Spleen (tissue), 11 donors: ENCODE results near the gene WDR44. TPM values are rescaled to one million over a fixed set of nuclear protein-coding genes. Genes with fewer than 3 reads are reported as not detected.

Source experiments
- DNase-seq: peaks from one replicate; pipeline ENCODE4 v3.0.0-alpha.2; 2020
- H3K27ac ChIP-seq, 8 donors: fragments of 200-600 bp; sonication (generic) in 7 of 8; 1 replicate in 4 of 8; 2 replicates in 4 of 8; pipeline versions ENCODE4 v1.5.0 to v1.8.0; 2016 to 2021; ENCODE audit warnings: inconsistent platforms in 4 of 8, mild to moderate bottlenecking in 4 of 8, moderate library complexity in 1 of 8
- H3K27me3 ChIP-seq, 7 donors: fragments of 200-600 bp; sonication (generic) in 6 of 7; replicated peaks in 1 of 7; 1 replicate in 4 of 7; 2 replicates in 3 of 7; pipeline versions ENCODE4 v1.5.0 to v1.8.0; 2016 to 2021; ENCODE audit warnings: inconsistent platforms in 3 of 7, mild to moderate bottlenecking in 1 of 7
- H3K36me3 ChIP-seq, 6 donors: fragments of 200-600 bp; sonication (generic) in 5 of 6; 1 replicate in 4 of 6; 2 replicates in 2 of 6; pipeline versions ENCODE4 v1.5.0 to v1.8.0; 2016 to 2021; ENCODE audit warnings: inconsistent platforms in 2 of 6
- H3K4me1 ChIP-seq, 6 donors: fragments of 200-600 bp; sonication (generic) in 5 of 6; 1 replicate in 3 of 6; 2 replicates in 3 of 6; pipeline versions ENCODE4 v1.5.0 to v1.8.0; 2016 to 2021; ENCODE audit warnings: inconsistent platforms in 3 of 6
- H3K4me3 ChIP-seq, 8 donors: fragments of 200-600 bp; sonication (generic) in 7 of 8; 1 replicate in 4 of 8; 2 replicates in 4 of 8; pipeline versions ENCODE4 v1.5.0 to v1.8.0; 2016 to 2021; ENCODE audit warnings: inconsistent platforms in 4 of 8, mild to moderate bottlenecking in 4 of 8, moderate library complexity in 2 of 8
- H3K9me3 ChIP-seq, 8 donors: fragments of 200-600 bp; sonication (generic) in 7 of 8; 1 replicate in 4 of 8; 2 replicates in 4 of 8; pipeline versions ENCODE4 v1.5.0 to v1.8.0; 2016 to 2021; ENCODE audit warnings: inconsistent platforms in 4 of 8
- POLR2A ChIP-seq, 3 donors: fragments of 450-650 bp; IDR thresholded peaks; one replicate each; pipeline ENCODE4 v1.5.1; 2017; ENCODE audit warnings: antibody characterized with exemption in 3 of 3, mild to moderate bottlenecking in 1 of 3
- POLR2AphosphoS5 ChIP-seq, 3 donors: sonication (generic); formaldehyde crosslinking; IDR thresholded peaks; one replicate each; pipeline ENCODE4 v1.5.1; 2017; ENCODE audit warnings: antibody characterized with exemption in 3 of 3
- WGBS, 5 donors: extraction: QIAGEN DNeasy Blood & Tissue Kit in 3 of 5; methylation state at CpG; one replicate each; pipeline versions ENCODE4 v1.1.5 to v1.1.7; 2013 to 2018; 5-methylcytosine and 5-hydroxymethylcytosine counted together
- intact Hi-C: fragments of 100-400 bp; cut with DNase I; formaldehyde crosslinking; loops from one replicate; pipeline ENCODE4 v1.15.0; 2023; ENCODE audit warnings: low total_unique reads
- polyA plus RNA-seq, 3 donors: library from polyadenylated mRNA; stranded (reverse); fragments of 200-250 nt; gene quantifications; one replicate each; pipeline ENCODE4 v1.2.1, GENCODE V29; 2013
- total RNA-seq, 7 donors: library from RNA; depleted of rRNA in 3 of 7; stranded (reverse); fragments of >200 nt in 3 of 7; fragmentation: NEBNext Ultra II Directional in 4 of 7; extraction: Animal tissue kit (Norgen Biotek cat#: 25700) in 4 of 7; gene quantifications; one replicate each; pipeline versions ENCODE4 v1.1.0 to v1.2.1, GENCODE V29; 2016 to 2021
- TF ChIP-seq, protein P1 (sequence below), 11 experiments: fragments of 200-600 bp in 7 of 11; fragments of 450-650 bp in 4 of 11; sonication (generic) in 4 of 11; IDR thresholded peaks in 8 of 11; conservative IDR thresholded peaks in 3 of 11; 1 replicate in 7 of 11; 2 replicates in 4 of 11; pipeline versions ENCODE4 v1.4.0 to v1.8.0; 2016 to 2021; ENCODE audit warnings: antibody characterized with exemption in 11 of 11, inconsistent platforms in 4 of 11, mild to moderate bottlenecking in 1 of 11
- donor health status: healthy with polysubstance abuse.
- donor health status: DM: no; HTN: no; CAD: no; lungs with moderate emphysema.
- donor health status: DM: no; HTN: no; CAD: no.
- donor health status: Bipolar disorder and iron deficiency.
- donor health status: healthy.
- donor health status: DM: no; HTN: no; CAD: no.
- donor health status: DM: yes; HTN: yes; CAD: no.

Gene WDR44
- total and polyA plus RNA-seq, 10 donors, result 3.5 to 24.5 (median 17.3) TPM

- Histone ChIP-seq H3K36me3 (no peaks in the 10 kb centered on the region), H3K4me3 (peak overlapping the region in 2 of 8 donors; percentile 72 to 83), H3K4me1 (peaks cover 0 to 66% (median 37%) of the 10 kb centered on the region in 6 donors), H3K27ac (peak overlapping the region in 2 of 8 donors; percentile 95 to 97), H3K9me3 (no peaks in the 10 kb centered on the region), H3K27me3 (no peaks in the 10 kb centered on the region)
- intact Hi-C loops, result no loop called here
- no peak for TF ChIP-seq POLR2AphosphoS5 (IDR thresholded peaks at IDR 0.05)
- WGBS, 5 donors, result 26 to 48% (median 40%) methylated on average over 2 of the region's 2 CpGs
- no peak for DNase-seq
These were observed 2.4 kb downstream of the WDR44 start for GRCh38 chrX:118348186-118348810.

GRCh38 chrX:118349188-118349587, 3.3 kb downstream of the WDR44 start:
- intact Hi-C loops, result no loop called here
- Histone ChIP-seq H3K27ac (no peak overlapping the region), H3K4me3 (no peak overlapping the region), H3K27me3 (no peaks in the 10 kb centered on the region), H3K36me3 (no peaks in the 10 kb centered on the region), H3K9me3 (no peaks in the 10 kb centered on the region), H3K4me1 (peaks cover 4 to 75% (median 43%) of the 10 kb centered on the region in 6 donors)
- DNase-seq, result no peak
- WGBS, 5 donors, result 69 to 100% (median 92%) methylated on average over 2 of the region's 2 CpGs
- TF ChIP-seq POLR2AphosphoS5 (IDR thresholded peaks at IDR 0.05) (no peak), POLR2A (IDR thresholded peaks at IDR 0.05) (no peak)
- TF ChIP-seq, protein P1, sequence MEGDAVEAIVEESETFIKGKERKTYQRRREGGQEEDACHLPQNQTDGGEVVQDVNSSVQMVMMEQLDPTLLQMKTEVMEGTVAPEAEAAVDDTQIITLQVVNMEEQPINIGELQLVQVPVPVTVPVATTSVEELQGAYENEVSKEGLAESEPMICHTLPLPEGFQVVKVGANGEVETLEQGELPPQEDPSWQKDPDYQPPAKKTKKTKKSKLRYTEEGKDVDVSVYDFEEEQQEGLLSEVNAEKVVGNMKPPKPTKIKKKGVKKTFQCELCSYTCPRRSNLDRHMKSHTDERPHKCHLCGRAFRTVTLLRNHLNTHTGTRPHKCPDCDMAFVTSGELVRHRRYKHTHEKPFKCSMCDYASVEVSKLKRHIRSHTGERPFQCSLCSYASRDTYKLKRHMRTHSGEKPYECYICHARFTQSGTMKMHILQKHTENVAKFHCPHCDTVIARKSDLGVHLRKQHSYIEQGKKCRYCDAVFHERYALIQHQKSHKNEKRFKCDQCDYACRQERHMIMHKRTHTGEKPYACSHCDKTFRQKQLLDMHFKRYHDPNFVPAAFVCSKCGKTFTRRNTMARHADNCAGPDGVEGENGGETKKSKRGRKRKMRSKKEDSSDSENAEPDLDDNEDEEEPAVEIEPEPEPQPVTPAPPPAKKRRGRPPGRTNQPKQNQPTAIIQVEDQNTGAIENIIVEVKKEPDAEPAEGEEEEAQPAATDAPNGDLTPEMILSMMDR (IDR thresholded peaks at IDR 0.05 in 8 of 11, conservative IDR thresholded peaks at IDR 0.05 in 3 of 11), result no peak

DNA sequence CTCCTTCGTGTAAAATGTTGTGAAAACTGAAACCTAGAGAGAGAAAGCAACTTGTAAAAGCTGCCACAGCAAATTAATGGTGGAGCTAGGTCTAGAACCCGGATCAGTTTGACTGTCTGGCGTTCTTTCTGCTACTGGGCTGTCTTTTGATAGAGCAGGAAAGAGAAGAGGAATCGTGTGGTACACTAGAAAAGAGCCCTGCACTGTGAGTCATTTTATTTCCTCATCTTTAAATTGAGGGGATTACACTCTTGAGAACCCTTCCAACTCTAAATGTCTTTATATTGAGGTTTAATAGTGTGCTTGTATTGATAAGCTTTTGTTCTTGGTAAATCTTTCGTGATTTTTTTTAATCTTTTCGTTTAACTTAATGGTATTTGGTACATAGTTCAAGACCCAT, 4.3 kb downstream of the WDR44 start:
- DNase-seq, result no peak
- Histone ChIP-seq H3K9me3 (no peaks in the 10 kb centered on the region), H3K36me3 (no peaks in the 10 kb centered on the region), H3K4me3 (no peak overlapping the region), H3K27ac (peak overlapping the region in 5 of 8 donors; percentile 22 to 65 (median 28)), H3K27me3 (no peaks in the 10 kb centered on the region), H3K4me1 (peaks cover 7 to 80% (median 41%) of the 10 kb centered on the region in 6 donors)
- TF ChIP-seq POLR2A (IDR thresholded peaks at IDR 0.05) (no peak), POLR2AphosphoS5 (IDR thresholded peaks at IDR 0.05) (no peak)
- TF ChIP-seq, protein P1 (IDR thresholded peaks at IDR 0.05 in 8 of 11, conservative IDR thresholded peaks at IDR 0.05 in 3 of 11), result no peak
- WGBS, 5 donors, result 31 to 47% (median 42%) methylated on average over 6 of the region's 6 CpGs
- intact Hi-C loops, result no loop called here

GRCh38 chrX:118350706-118351105, 4.8 kb downstream of the WDR44 start:
- TF ChIP-seq, protein P1 (IDR thresholded peaks at IDR 0.05 in 8 of 11, conservative IDR thresholded peaks at IDR 0.05 in 3 of 11), result no peak
- TF ChIP-seq POLR2A (IDR thresholded peaks at IDR 0.05) (no peak), POLR2AphosphoS5 (IDR thresholded peaks at IDR 0.05) (no peak)
- H3K27me3 ChIP-seq, result no peaks in the 10 kb centered on the region
- 41 to 89% (median 73%) methylated on average over 1 of the region's 1 CpG for WGBS, 5 donors
- no peak overlapping the region for H3K4me3 ChIP-seq
- peak overlapping the region in 6 of 8 donors; percentile 11 to 65 (median 26) for H3K27ac ChIP-seq
- no peaks in the 10 kb centered on the region for H3K9me3 ChIP-seq
- H3K4me1 ChIP-seq, result peaks cover 7 to 80% (median 45%) of the 10 kb centered on the region in 6 donors
- intact Hi-C loops, result no loop called here
- no peaks in the 10 kb centered on the region for H3K36me3 ChIP-seq
- DNase-seq, result no peak
